SK-N-DZ (cell line): Measurements from ENCODE around the gene PEAK1.
A peak's percentile ranks its signal among the peaks of the same experiment; 100 is the strongest.
"Not testable (repeated sequence)": the region's sequence is repeated elsewhere in the genome, so short reads cannot be mapped to it uniquely, and the experiment has no call there.

ENCODE experiments used
- DNase-seq: peaks from one replicate; pipeline ENCODE4 v3.0.0-alpha.2; 2015; ENCODE audit warnings: low spot score

The PEAK1 gene

GRCh38 chr15:77426377-77426776 is 6.5 kb upstream of the PEAK1 start:
- no peak for DNase-seq

DNA sequence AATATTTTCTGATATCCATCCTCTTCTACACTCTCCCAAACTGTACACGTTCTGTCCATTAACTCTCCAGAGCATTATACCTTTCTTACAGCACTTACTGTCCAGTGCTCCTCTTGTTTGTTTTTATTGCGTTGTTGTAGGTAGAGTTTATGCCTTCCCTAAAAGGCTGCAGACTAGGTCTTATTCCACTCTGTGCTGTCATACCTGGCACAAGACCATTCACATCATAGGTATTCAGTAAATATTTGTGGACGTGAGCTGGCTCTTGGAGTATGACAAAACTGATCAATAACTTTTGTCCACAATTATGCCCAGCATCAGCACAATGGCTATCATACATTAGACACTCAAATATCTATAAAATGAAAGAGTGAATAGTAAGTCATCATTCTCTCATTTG is 5.2 kb upstream of the PEAK1 start:
- DNase-seq, result no peak

DNA sequence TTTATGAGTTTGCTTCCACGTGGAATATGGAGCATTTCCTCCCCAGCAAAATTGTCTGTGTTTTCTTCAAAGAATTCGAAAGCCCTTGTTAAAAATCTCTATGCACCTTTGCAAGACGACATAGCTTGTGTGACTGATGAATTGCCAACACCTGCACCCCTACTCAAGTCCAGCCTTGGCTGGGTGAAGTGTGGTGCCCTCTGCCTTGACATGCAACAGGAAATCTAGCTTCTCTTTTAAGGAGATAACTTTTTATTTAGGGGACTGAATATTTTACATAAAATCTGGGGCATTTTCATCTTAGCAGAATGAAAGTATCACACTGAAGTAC is 1.4 kb upstream of the PEAK1 start:
- DNase-seq, result no peak

GRCh38 chr15:77420610-77421369 is 886 bp upstream of the PEAK1 start, which contains the start of gene HMG20A:
TSS of gene HMG20A (plus strand) at chr15:77420888. CDS start at chr15:77458408, 37,520 bp downstream.
- peak; percentile 96 for DNase-seq

DNA sequence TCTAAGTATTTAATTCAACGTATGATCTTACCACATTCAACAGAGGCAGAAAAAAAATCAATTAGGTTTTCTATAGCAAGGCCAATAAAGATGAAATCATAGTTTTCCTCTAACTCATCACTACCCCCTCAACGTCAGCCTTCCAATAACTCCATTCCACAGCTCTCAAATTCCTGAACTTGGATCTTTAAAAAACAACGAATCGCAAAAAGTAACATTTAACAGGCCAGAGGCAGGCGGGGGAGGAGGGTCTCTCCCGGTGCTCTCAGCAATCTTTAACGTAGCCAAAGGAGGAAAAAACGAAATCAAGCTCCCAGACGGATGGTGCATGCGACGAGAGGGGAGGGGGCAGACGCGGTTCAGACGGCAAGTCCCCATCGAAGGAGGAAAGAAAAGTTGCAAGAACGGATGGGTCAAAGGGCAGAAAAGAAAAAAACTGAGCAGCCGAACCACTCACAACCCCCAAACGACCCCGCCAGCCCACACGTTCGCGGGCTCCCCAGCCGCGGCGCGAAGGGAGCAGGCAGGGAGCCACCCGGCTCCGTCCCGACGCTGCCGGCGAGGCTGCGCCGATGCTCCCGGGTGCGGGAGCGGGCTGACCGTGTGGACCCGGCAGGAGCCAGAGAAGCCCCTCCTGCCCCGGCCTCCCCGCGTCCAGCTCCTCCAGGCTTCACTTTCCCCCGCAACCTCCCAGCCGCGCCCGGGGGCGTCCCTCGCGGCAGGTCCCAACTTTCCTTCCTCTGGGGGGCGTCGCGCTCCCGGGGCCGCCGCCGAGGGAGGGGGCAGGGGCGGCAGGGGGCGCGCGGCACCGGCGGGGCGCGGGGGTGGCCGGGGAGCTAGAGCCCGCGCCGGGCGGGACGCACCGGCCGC is 703 bp downstream of the PEAK1 start:
- peak; percentile 22 for DNase-seq

- no peak for DNase-seq
Measured at GRCh38 chr15:77418391-77418965, 1.4 kb downstream of the PEAK1 start.

DNA sequence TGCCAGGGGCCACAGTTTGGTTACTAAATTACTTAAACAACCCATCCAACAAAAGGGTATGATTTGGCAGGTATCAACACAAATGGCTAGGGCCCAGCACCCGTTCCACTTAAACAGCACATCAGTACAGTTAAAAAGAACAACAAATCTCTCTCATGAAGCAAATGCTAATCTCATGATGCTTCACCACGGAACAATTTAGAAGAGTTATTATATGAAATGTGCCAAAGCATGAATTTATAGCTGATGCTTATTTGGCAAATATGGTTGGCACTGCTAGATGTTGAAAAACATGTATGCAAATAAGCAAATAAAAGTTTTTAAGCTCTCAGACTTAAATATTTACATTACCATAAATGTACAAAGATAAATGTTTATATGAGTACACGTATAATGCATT is 2.3 kb downstream of the PEAK1 start:
- no peak for DNase-seq

DNA sequence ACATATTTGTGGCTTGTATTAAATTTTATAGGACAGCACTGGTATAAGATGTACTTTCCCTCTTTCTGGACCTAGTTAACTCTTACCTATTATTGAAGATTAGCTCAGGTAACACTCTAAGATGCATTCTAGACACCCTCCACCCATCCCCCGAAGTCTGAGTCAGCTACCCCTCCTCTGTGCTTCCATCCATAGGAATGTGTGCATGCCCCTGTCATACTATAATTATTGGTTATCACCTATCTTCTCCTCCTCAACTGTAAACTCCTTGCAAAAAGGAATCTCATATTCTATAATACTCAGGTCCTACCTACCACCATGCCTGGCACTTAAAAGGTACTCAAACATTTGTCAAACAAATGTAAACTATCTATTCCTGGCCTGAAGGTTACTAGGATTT is 3.0 kb downstream of the PEAK1 start:
- DNase-seq, result no peak

DNA sequence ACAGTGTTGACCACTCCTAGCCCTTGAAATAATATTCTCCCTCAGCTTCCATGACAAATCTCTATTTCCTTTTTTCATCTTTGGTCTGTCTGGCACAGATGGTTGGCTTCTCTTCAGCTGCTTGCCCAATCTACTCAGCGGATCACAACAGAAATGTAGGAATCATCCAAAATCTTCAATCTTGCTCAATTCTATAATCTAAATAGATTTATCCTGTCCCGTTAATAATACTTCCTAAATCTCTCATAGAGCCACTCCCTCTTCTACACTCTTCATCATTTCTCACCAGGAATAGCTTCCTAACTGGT is 3.8 kb downstream of the PEAK1 start:
- DNase-seq, result no peak

- DNase-seq, result no peak
Measured at GRCh38 chr15:77415450-77416147, 4.3 kb downstream of the PEAK1 start.

GRCh38 chr15:77414789-77415442 is 5.0 kb downstream of the PEAK1 start:
- DNase-seq, result no peak

DNA sequence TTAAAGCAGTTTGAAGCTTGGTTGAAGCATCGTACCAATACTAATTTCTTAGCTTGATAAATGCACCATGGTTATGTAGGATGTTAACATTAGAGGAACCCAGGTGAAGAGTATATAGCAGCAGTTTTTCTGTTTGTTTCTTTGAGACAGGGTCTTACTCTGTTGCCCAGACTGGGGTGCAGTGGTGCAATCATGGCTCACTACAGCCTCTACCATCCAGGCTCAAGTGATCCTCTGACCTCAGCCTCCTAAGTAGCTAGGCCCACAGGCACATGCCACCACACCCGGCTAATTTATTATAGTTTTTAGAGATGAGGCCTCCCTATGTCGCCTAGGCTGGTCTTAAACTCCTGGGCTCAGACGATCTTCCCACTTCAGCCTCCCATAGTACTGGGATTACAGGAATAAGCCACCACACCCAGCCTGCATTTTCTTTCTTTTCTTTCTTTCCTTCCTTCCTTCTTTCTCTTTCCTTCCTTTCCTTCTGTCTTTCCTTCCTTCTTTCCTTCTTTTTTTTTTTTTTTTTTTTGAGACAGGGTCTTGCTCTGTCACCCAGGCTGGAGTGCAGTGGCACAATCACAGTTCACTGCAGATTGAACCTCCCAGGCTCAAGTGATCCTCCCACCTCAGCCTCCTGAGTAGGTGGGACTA is 6.1 kb downstream of the PEAK1 start:
- DNase-seq, result no peak

DNA sequence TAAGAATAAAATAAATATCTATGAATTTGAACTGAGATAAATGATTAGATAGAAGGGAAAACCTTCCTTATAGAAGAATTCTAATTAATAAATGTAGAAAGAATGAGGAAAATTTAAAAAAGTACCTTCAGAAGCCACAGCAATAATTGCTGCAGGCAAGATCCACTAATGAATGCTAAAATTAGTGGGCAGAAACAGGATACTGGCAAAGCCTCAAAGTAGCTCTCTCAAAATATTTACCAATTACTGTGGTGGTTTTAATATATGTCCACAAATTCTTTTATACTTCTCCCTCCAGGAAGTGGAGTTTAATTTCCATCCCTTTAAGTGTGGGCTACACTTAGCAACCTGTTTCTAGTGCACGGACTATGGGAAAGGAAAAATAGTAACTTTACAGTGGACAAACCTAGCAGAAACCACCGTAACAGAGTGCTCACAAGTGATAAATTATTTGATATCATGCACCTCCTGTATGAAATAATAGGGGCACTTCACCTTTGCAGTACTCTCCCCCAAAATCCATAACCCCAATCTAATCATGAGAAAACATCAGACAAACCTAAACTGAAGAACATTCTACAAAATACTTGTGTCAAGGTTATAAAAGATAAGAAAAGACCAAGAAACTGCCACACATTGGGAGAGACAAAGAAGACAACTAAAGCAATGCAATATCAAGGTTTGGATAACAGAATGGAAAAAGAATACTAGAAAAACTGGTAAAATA is 6.8 kb downstream of the PEAK1 start:
- no peak for DNase-seq

DNA sequence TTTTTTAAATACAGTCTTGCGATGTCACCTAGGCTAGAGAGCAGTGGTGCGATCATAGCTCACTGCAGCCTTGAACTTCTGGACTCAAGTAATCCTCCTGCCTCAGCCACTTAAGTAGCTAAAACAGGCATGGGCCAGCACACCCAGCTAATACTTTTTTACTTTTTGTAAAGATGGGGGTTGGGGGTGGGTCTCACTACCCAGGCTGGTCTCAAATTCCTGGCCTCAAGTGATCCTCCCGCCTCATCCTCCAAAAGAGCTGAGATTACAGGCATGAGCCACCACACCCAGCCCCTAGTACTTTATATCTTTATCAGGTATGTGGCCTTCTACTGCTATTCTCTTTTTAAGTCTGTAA is 8.3 kb downstream of the PEAK1 start:
- DNase-seq, result no peak

GRCh38 chr15:77410701-77411618 is 8.9 kb downstream of the PEAK1 start:
- no peak for DNase-seq

- DNase-seq, result not testable (repeated sequence)
Measured at GRCh38 chr15:77410157-77410500, 9.8 kb downstream of the PEAK1 start.

- no peak for DNase-seq
Measured at GRCh38 chr15:77409259-77410156, 10.4 kb downstream of the PEAK1 start.

- DNase-seq, result no peak
Measured at GRCh38 chr15:77406846-77407245, 13.1 kb downstream of the PEAK1 start.
